Measurements from ENCODE around the gene EFS.

The EFS gene

DNA sequence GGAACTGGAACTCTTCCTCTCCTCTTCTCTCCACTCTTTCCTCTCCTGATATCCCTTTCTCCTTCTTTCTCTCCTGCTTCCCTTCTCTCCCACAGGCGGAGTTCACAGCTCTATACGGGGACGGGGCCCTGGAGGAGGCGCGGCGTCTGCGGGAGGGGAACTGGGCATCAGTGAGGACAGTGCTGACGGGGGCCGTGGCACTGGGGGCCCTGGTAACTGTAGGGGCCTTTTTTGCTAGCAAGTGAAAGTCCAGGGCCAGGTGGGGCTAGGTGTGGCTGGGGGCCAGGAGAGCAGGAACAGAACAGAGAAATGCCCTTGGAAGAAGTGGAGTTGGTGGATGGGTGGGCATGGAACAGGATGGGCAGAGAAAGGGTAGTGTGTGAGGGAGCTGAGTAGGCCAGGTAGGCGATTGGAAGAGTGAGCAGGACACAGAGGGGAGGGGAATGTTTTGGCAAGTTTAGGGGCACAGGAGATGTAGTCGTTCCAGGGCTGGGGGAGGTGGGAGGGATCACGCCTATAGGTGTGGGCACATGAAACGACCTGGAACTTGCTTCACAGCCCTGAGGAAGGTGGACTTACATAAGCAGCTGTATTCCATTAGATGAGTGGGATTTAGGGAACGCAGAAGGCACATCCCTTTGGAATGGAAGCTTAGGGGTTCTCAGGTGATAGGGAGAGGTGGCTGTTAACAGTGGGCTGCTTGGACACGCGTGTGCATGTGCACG, 56.1 kb downstream of the EFS start:
- Mint-ChIP-seq H3K36me3 (ENCODE audit: low read depth) (no peaks in the 10 kb centered on the region), H3K9me3 (no peaks in the 10 kb centered on the region), H3K27ac (no peak overlapping the region), H3K4me3 (no peak overlapping the region), H3K4me1 (ENCODE audit: low read depth) (peaks cover 19% of the 10 kb centered on the region), H3K27me3 (ENCODE audit: low read depth) (peaks cover 8% of the 10 kb centered on the region)
- DNase-seq (ENCODE audit: low spot score) = no peak

DNA sequence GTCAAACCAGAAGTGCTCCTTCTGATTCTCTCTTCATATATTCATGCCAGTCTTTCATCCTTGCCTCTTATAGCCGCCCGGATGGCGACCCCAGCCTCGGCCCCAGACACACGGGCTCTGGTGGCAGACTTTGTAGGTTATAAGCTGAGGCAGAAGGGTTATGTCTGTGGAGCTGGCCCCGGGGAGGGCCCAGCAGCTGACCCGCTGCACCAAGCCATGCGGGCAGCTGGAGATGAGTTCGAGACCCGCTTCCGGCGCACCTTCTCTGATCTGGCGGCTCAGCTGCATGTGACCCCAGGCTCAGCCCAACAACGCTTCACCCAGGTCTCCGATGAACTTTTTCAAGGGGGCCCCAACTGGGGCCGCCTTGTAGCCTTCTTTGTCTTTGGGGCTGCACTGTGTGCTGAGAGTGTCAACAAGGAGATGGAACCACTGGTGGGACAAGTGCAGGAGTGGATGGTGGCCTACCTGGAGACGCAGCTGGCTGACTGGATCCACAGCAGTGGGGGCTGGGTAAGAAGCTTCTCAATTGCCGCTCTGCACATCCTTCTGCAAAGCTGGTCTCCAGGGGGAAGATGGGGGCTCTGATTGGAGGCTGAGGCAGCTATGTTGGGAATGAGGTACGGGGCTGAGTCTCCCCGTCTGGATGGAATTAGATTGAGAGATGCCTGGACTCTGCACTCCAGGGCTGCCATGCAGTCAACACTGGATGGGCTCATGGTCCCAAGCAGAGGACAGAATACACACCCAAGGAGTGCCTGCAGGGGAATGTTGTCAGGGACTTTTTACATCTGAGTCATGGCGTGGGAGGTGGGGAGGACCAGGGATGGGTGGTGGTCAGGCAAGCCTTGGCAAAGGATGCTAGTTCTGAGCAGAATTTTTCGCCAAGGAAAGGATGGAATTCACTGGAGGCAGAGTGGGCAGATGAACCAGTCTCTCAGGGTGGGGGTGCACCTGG, 57.0 kb downstream of the EFS start:
- H3K9me3 Mint-ChIP-seq = no peaks in the 10 kb centered on the region
- H3K4me3 Mint-ChIP-seq = peak overlapping the region; percentile 77
- DNase-seq (ENCODE audit: low spot score) = no peak
- H3K36me3 Mint-ChIP-seq (ENCODE audit: low read depth) = no peaks in the 10 kb centered on the region
- H3K4me1 Mint-ChIP-seq (ENCODE audit: low read depth) = peaks cover 21% of the 10 kb centered on the region
- peak overlapping the region; percentile 81 for H3K27ac Mint-ChIP-seq
- H3K27me3 Mint-ChIP-seq (ENCODE audit: low read depth) = peaks cover 8% of the 10 kb centered on the region

DNA sequence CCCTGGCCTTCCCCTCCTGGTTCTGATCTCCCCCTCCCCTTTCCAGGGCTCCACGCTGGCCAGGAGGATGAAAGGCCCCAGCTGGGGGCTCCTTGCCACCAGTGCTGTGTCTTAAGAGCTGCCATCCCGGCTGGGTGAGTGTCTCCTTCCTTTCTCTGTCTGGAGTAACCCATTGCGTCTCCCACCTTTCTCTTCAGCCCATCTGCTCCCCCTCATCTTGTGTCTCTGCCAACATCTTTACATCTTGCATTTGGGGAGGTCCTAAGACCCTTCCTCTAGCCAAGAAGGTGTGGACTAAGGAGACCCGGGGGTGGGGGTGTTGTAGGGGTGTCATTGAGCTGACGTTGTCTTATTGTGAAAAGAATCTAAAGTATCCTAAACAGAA, 57.8 kb downstream of the EFS start:
- H3K36me3 Mint-ChIP-seq (ENCODE audit: low read depth) = no peaks in the 10 kb centered on the region
- H3K4me1 Mint-ChIP-seq (ENCODE audit: low read depth) = peaks cover 26% of the 10 kb centered on the region
- peak overlapping the region; percentile 77 for H3K4me3 Mint-ChIP-seq
- H3K27me3 Mint-ChIP-seq (ENCODE audit: low read depth) = peaks cover 6% of the 10 kb centered on the region
- no peaks in the 10 kb centered on the region for H3K9me3 Mint-ChIP-seq
- H3K27ac Mint-ChIP-seq = peak overlapping the region; percentile 81
- no peak for DNase-seq (ENCODE audit: low spot score)

DNA sequence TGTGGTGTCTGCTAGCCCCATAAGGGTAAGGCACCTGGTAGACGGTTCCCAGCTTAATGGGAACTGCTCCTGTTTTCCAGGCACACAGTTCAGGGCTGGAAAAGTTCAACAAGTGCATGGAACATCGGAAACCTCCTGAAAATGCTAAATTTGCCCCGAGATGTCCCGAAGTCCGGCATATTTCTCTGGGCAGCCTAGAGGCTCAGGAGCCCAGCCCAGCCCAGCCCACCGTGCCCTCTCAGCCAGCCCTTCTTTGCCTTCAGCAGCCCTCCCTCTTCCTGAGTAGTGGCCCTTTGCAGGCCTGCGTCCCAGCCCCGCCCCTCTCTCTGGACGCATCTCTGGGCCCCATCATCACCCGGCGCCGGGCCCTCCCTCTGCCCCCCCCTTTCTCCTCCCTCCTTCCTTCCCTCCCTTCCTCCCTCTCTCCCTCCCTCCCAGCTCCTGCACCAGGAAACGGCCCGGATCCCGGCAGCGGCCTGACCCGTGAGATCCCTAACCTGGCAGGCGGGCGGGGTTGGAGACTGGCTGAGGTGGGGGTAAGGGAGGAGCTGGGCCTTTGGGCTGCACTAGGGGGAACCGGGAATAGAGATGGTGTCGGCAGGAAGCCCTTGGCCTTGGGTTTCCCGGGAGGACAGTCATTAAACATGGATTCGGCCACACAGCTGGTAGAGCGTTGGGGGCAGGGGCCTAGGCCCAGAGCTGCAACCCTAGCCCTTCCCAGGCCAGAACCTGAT, 58.4 kb downstream of the EFS start, which contains the start of gene BCL2L2:
BCL2L2 (plus strand) TSS at position 422 of the 734 bp plus-strand sequence. CDS start 935 bp downstream, outside the sequence.
- H3K27ac Mint-ChIP-seq = peak within 1 kb of the TSS; percentile 81
- no peaks in the 10 kb centered on the region for H3K9me3 Mint-ChIP-seq
- peak within 1 kb of the TSS; percentile 77 for H3K4me3 Mint-ChIP-seq
- no peaks in the 10 kb centered on the region for H3K36me3 Mint-ChIP-seq (ENCODE audit: low read depth)
- peaks cover 6% of the 10 kb centered on the region for H3K27me3 Mint-ChIP-seq (ENCODE audit: low read depth)
- peaks cover 26% of the 10 kb centered on the region for H3K4me1 Mint-ChIP-seq (ENCODE audit: low read depth)
- peak; percentile 39 for DNase-seq (ENCODE audit: low spot score)
